BE2C (cell line): Measurements from ENCODE around the gene ATP2B3.

Experiments
- DNase-seq: peaks from one replicate; pipeline ENCODE4 v3.0.0-alpha.2; 2020
- H3K27me3 ChIP-seq: fragments of 250-450 bp; sonication (Bioruptor Pico); 2 replicates; pipeline ENCODE4 v1.5.1; 2020; ENCODE audit warnings: mild to moderate bottlenecking
- H3K36me3 ChIP-seq: fragments of 250-450 bp; sonication (Bioruptor Pico); 2 replicates; pipeline ENCODE4 v1.5.1; 2020; ENCODE audit warnings: mild to moderate bottlenecking
- H3K4me1 ChIP-seq: fragments of 250-450 bp; sonication (Bioruptor Pico); 2 replicates; pipeline ENCODE4 v1.5.1; 2020
- H3K4me3 ChIP-seq: 2 replicates; pipeline ENCODE4 v1.5.1; 2011; ENCODE audit warnings: low read depth, low read length
- H3K9me3 ChIP-seq: fragments of 250-450 bp; sonication (Bioruptor Pico); 2 replicates; pipeline ENCODE4 v1.5.1; 2020
- TF ChIP-seq, protein P1 (sequence below): IDR thresholded peaks from 2 replicates; pipeline ENCODE4 v1.5.1; 2012; ENCODE audit warnings: mild to moderate bottlenecking, low read depth, low read length

ATP2B3 gene

DNA sequence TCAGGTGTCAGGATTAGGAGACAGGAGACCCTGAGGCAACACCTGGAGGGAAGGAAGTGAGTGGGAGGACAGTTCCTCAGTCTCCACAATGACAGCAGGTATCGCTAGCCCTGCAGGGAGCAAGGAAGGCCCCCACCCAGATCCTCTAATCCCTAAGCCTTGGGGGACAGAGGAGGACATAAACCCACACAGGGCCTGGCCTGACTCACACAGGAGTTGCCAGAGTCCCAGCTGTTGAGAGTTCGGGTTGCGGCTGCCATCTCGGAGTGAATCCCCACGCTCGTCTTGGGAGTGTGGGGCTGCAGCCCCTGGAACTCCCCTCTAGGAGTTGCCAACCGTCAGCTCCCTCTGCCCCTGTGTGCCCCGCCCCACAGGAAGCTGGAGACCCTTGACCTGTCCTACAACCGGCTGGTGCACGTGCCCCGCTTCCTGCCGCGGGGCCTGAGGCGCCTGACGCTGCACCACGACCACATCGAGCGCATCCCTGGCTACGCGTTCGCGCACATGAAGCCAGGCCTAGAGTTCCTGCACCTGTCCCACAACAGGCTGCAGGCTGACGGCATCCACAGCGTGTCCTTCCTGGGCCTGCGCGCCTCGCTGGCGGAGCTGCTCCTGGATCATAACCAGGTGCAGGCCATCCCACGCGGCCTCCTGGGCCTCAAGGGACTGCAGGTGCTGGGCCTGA, 31.9 kb upstream of the ATP2B3 start:
- Histone ChIP-seq H3K4me3 (no peak overlapping the region), H3K27me3 (no peaks in the 10 kb centered on the region), H3K36me3 (no peaks in the 10 kb centered on the region), H3K9me3 (no peaks in the 10 kb centered on the region), H3K4me1 (peaks cover 14% of the 10 kb centered on the region)
- TF ChIP-seq, protein P1, sequence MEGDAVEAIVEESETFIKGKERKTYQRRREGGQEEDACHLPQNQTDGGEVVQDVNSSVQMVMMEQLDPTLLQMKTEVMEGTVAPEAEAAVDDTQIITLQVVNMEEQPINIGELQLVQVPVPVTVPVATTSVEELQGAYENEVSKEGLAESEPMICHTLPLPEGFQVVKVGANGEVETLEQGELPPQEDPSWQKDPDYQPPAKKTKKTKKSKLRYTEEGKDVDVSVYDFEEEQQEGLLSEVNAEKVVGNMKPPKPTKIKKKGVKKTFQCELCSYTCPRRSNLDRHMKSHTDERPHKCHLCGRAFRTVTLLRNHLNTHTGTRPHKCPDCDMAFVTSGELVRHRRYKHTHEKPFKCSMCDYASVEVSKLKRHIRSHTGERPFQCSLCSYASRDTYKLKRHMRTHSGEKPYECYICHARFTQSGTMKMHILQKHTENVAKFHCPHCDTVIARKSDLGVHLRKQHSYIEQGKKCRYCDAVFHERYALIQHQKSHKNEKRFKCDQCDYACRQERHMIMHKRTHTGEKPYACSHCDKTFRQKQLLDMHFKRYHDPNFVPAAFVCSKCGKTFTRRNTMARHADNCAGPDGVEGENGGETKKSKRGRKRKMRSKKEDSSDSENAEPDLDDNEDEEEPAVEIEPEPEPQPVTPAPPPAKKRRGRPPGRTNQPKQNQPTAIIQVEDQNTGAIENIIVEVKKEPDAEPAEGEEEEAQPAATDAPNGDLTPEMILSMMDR = no peak
- DNase-seq = no peak

- H3K9me3 ChIP-seq = no peaks in the 10 kb centered on the region
- TF ChIP-seq, protein P1 = no peak
- H3K4me3 ChIP-seq = no peak overlapping the region
- no peaks in the 10 kb centered on the region for H3K36me3 ChIP-seq
- H3K27me3 ChIP-seq = no peaks in the 10 kb centered on the region
- peaks cover 14% of the 10 kb centered on the region for H3K4me1 ChIP-seq
- DNase-seq = peak; percentile 48
These were observed 31.3 kb upstream of the ATP2B3 start for GRCh38 chrX:153486171-153486570.

GRCh38 chrX:153487590-153488071, 29.8 kb upstream of the ATP2B3 start:
- TF ChIP-seq, protein P1 = no peak
- Histone ChIP-seq H3K36me3 (no peaks in the 10 kb centered on the region), H3K9me3 (no peaks in the 10 kb centered on the region), H3K27me3 (no peaks in the 10 kb centered on the region), H3K4me1 (peaks cover 23% of the 10 kb centered on the region), H3K4me3 (no peak overlapping the region)
- DNase-seq = no peak

DNA sequence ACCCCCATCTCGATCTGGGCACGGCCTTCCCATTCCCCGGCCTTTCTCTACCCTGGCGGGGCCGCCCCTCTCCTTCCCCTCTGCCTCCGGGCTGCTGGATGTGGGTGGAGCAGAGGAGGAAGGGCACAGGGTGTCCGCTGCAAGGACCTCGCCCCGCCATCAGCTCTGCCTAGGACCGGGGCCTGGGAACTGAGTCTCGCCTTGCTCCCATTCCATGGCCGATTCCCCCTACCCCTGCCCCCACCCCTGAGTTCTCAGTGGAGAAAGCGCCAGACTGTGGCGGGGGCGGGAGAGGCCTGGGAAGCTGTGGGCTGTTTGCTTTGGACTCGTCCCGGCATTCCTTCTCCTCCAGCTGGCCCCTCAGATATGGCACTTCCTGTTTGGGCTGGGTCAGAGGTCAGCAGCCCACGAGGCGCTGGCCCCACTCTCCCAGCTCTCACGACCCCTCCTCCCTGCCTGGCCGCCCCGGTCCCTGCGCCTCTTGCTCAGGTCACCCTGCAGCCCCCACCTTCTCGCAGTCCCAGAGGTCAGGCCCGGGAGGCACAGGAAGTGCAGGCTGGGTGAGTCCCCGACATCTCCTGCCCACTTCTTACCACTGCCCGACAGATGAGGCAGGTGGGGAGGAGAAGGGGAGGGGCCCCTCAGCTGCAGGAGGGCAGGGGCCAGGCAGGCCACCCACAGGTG, 29.1 kb upstream of the ATP2B3 start:
- H3K4me1 ChIP-seq = peaks cover 23% of the 10 kb centered on the region
- no peak for DNase-seq
- H3K27me3 ChIP-seq = no peaks in the 10 kb centered on the region
- no peaks in the 10 kb centered on the region for H3K9me3 ChIP-seq
- no peak overlapping the region for H3K4me3 ChIP-seq
- no peaks in the 10 kb centered on the region for H3K36me3 ChIP-seq
- TF ChIP-seq, protein P1 = no peak

DNA sequence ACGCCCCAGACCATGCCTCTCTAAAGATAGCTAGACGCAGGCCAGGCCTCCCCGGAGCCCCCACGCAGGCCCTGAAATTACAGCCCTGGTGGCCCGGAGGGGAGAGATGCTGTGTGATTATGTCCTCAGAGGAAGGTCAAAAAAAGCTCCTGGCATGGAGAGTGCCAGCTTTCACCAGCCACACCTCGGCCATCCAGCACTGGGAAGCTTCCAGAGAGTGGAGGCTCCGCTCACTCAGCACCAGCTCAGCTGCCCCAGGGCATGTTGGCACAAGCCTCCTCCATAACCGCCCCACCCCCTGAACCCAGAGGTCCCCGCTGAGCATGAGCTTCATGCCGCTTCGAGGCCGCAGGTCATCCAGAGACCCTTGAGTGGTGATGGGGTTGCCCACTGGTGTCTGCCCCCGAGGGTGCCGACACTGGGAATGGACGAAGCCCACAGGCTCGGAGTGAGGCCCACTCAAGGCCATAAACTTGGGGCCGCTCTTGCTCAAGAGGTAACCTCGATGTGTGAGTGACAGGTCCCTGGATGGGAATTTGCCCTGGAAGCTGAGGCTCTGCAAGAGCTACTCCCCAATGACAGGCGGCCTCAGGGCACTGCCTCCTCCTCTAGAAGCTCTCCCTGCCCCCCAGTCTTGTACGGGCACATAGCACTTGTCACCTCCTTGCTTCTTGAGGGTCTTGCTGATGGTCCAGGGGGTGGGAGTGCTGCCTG, 27.1 kb upstream of the ATP2B3 start:
- Histone ChIP-seq H3K27me3 (no peaks in the 10 kb centered on the region), H3K4me1 (peaks cover 23% of the 10 kb centered on the region), H3K36me3 (no peaks in the 10 kb centered on the region), H3K4me3 (no peak overlapping the region), H3K9me3 (no peaks in the 10 kb centered on the region)
- DNase-seq = peak; percentile 28
- TF ChIP-seq, protein P1 = no peak
